ENCODE results near the gene C22orf15. TPM values are rescaled to one million over a fixed set of nuclear protein-coding genes. Genes with fewer than 3 reads are reported as not detected.

C22orf15 gene
- total RNA-seq = 0.36 to 0.82 TPM (median 0.52 TPM) in 3 replicates

GRCh38 chr22:23762842-23763578, at the start of gene C22orf15:
Gene C22orf15, plus strand, starts transcription at chr22:23762990. Its CDS starts 317 bp downstream, at chr22:23763307.
- peak within 1 kb of the TSS; percentile 34 for H3K4me3 Mint-ChIP-seq
- peak within 1 kb of the TSS; percentile 50 for H3K27ac Mint-ChIP-seq
- peaks cover 14% of the 10 kb centered on the region for H3K4me1 Mint-ChIP-seq
- no peak for DNase-seq (ENCODE audit: low spot score in 2 of 2, unreplicated experiment in 2 of 2)
- no peaks in the 10 kb centered on the region for H3K27me3 Mint-ChIP-seq (ENCODE audit: low read depth)
- H3K9me3 Mint-ChIP-seq = no peaks in the 10 kb centered on the region
- H3K36me3 Mint-ChIP-seq = peaks cover 3% of the 10 kb centered on the region
- TF ChIP-seq CTCF (IDR thresholded peaks at IDR 0.05; ENCODE audit: unreplicated experiment) = no peak

- DNase-seq (ENCODE audit: low spot score in 2 of 2, unreplicated experiment in 2 of 2) = no peak
- no peaks in the 10 kb centered on the region for H3K27me3 Mint-ChIP-seq (ENCODE audit: low read depth)
- TF ChIP-seq CTCF (IDR thresholded peaks at IDR 0.05; ENCODE audit: unreplicated experiment) = no peak
- H3K4me1 Mint-ChIP-seq = peaks cover 10% of the 10 kb centered on the region
- H3K27ac Mint-ChIP-seq = no peak overlapping the region
- H3K36me3 Mint-ChIP-seq = peaks cover 29% of the 10 kb centered on the region
- peak overlapping the region; percentile 34 for H3K4me3 Mint-ChIP-seq
- no peaks in the 10 kb centered on the region for H3K9me3 Mint-ChIP-seq
These were observed 48.8 kb upstream of the C22orf15 start for GRCh38 chr22:23713696-23714595.

GRCh38 chr22:23714596-23715578, 47.9 kb upstream of the C22orf15 start:
- no peak for TF ChIP-seq CTCF (IDR thresholded peaks at IDR 0.05; ENCODE audit: unreplicated experiment)
- H3K27ac Mint-ChIP-seq = peak overlapping the region; percentile 9
- H3K9me3 Mint-ChIP-seq = no peaks in the 10 kb centered on the region
- H3K27me3 Mint-ChIP-seq (ENCODE audit: low read depth) = no peaks in the 10 kb centered on the region
- peaks cover 23% of the 10 kb centered on the region for H3K36me3 Mint-ChIP-seq
- peak overlapping the region; percentile 70 for H3K4me3 Mint-ChIP-seq
- no peak for DNase-seq (ENCODE audit: low spot score in 2 of 2, unreplicated experiment in 2 of 2)
- H3K4me1 Mint-ChIP-seq = peaks cover 10% of the 10 kb centered on the region

- Mint-ChIP-seq H3K36me3 (peaks cover 16% of the 10 kb centered on the region), H3K4me3 (peak overlapping the region; percentile 70), H3K27ac (no peak overlapping the region), H3K27me3 (ENCODE audit: low read depth) (no peaks in the 10 kb centered on the region), H3K4me1 (peaks cover 10% of the 10 kb centered on the region), H3K9me3 (no peaks in the 10 kb centered on the region)
- TF ChIP-seq CTCF (IDR thresholded peaks at IDR 0.05; ENCODE audit: unreplicated experiment) = no peak
- DNase-seq (ENCODE audit: low spot score in 2 of 2, unreplicated experiment in 2 of 2) = no peak
These were observed 46.9 kb upstream of the C22orf15 start for GRCh38 chr22:23715806-23716375.
